ENCODE measurements around the gene PCGF1.

PCGF1 gene

DNA sequence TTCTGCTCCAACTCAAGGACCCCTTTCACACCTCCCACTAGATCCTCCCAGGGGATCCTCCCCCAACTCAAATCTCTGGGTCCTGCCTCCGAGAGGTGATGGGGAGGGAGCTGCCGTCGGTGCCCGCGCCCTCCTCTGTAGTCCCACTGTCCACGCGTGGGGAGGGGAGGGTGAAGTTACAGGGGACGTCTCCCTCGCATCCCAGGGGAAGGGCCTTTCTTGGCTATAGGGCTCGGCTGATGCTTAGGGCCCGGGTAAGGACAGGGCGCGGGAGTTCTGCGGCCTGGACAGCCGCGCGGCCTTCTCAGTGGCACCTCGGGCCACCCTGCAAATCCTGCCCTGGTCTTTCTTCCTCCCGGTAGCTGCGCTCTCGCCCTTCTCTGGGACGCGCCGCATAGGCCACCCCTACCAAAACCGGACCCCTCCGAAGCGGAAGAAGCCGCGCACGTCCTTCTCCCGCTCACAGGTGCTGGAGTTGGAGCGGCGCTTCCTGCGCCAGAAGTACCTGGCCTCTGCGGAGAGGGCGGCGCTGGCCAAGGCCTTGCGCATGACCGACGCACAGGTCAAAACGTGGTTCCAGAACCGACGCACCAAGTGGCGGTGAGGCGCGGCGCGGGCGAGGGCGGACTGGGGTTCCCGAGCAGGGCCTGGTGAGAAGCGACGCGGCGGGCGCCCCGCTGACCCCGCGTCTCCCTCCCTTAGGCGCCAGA lies 7.9 kb upstream of the PCGF1 start:
- DNase-seq (ENCODE audit: low read depth, low spot score): no peak

GRCh38 chr2:74514368-74515270 lies 7.1 kb upstream of the PCGF1 start, which contains the start of gene TLX2:
Gene TLX2 (plus strand): TSS chr2:74514450. CDS start chr2:74514807, 357 bp downstream.
- no peak for DNase-seq (ENCODE audit: low read depth, low spot score)

DNA sequence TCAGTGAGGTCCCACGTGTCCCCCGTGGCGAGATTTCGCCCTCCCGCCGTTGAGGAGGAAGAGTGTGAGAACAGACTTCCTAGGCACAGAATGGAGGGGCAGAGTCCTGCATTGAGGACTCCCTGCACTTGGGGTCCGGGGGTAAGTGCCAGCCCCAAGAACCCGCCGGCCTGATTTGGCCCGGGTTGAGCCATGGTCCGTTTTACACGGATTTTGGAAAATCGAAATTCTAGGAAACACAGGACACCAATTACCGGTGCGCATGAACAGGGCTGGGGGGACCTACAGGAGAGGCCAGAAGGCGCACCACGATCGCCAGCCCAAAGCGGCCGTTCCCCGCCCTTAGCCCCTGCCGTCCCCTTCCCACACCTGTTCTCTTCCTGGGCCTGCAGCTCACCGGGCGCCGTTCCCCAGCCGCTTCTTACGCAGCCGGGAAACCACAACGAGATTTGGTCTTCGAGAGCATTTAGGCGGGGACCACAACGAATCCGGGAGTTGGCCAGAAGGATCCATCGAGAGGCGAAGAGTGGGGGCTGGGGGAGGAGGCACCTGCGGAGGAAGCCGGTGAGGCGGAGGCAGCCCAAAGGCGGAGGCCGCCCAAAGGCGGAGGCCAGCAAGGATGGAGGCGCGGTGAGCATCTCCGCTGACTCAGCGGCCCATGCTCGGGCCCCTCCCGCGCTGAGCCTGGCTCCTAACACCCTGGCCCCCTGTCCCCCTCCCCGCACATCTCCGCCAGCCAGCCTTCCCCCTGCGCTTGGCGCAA lies 6.3 kb upstream of the PCGF1 start:
- no peak for DNase-seq (ENCODE audit: low read depth, low spot score)

GRCh38 chr2:74512744-74513604 lies 5.5 kb upstream of the PCGF1 start:
- no peak for DNase-seq (ENCODE audit: low read depth, low spot score)

DNA sequence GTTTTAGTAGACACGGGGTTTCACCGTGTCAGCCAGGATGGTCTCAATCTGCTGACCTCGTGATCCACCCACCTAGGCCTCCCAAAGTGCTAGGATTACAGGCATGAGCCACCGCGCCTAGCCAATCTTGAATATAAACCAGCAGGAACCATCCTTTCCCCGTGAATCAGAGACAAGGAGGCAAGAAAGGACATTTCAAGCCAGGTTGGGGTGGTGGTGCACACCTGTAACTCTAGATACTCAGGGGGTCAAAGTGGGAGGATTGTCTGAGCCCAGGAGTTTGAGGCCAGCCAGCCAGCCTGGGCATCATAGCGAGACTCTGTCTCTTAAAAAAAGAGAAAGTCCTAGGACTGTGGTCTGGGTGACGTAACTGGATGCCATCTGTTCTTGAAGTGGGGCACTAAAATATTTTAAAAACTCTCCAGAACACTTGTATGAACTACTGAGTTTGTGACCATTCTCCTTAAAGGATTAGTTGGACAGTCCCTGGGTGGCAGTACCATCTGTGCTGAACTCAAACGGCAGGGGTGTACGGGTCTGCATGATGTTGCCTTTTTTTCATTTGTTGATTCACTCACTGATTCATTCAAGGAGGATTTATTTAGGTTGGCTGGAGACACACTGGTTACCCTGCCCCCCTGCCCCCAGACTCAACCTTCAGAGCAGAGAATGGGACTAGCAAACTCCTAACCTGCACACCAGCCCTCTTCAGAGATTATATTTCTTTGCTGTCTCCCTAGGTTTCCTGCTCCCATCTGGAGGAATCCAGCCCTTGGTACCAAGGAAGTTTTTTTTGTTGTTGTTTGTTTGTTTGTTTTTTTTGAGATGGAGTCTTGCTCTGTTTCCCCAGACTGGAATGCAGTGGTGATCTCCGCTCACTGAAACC lies 3.9 kb upstream of the PCGF1 start:
- DNase-seq (ENCODE audit: low read depth, low spot score): no peak

- DNase-seq (ENCODE audit: low read depth, low spot score): no peak
Measured at GRCh38 chr2:74510272-74510671, 2.8 kb upstream of the PCGF1 start.

GRCh38 chr2:74507926-74508520 lies 528 bp upstream of the PCGF1 start:
- no peak for DNase-seq (ENCODE audit: low read depth, low spot score)

GRCh38 chr2:74505448-74506246 lies 1.8 kb downstream of the PCGF1 start:
- DNase-seq (ENCODE audit: low read depth, low spot score): no peak

- DNase-seq (ENCODE audit: low read depth, low spot score): no peak
Measured at GRCh38 chr2:74504591-74504990, 2.9 kb downstream of the PCGF1 start.

DNA sequence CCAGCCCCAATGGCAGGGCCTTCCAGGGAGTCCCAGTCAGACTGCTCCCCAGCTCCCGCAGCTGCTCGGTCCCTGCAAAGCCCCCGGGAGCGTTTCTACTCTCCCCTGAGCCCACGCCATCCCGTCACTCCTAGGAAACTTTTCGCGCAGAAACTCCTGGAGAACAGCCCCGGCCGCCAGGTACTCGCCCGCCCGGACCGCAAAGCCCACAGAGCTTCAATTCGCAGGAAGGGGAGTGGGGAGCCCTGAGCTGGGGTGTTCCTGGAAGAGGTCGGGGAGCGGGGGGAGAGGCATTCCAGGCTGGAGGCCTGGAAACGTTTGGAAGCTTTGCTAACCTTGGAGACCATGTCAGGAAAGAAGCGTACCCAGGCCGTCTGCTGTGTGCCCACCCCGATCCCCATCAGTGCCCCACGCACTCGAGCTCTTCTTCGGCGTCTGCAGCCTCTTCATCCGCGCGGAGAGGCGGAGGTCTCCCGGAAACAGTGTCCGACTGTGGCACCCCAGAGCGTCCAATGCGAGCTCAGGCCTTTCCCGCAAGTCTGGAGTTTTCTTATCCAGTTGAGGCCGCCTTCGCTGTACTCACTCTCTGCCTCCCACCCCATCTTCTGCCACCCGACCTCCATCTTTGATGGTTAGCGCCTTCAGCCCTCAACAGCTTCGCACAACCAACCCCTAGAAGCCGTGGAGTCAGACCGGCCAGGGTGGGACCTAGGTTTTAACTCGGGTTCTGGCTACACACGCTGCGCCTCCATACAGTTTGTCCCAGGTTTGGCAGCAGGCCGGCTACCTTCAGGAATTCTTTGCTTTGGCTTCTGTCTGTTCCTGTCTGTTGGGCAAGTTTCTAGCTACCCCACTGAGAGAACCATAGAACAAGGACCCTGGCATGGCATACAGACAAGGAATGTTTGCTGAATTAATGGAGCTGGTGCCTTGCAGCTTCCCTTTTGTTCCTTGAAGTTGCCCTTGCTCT lies 3.7 kb downstream of the PCGF1 start:
- no peak for DNase-seq (ENCODE audit: low read depth, low spot score)

DNA sequence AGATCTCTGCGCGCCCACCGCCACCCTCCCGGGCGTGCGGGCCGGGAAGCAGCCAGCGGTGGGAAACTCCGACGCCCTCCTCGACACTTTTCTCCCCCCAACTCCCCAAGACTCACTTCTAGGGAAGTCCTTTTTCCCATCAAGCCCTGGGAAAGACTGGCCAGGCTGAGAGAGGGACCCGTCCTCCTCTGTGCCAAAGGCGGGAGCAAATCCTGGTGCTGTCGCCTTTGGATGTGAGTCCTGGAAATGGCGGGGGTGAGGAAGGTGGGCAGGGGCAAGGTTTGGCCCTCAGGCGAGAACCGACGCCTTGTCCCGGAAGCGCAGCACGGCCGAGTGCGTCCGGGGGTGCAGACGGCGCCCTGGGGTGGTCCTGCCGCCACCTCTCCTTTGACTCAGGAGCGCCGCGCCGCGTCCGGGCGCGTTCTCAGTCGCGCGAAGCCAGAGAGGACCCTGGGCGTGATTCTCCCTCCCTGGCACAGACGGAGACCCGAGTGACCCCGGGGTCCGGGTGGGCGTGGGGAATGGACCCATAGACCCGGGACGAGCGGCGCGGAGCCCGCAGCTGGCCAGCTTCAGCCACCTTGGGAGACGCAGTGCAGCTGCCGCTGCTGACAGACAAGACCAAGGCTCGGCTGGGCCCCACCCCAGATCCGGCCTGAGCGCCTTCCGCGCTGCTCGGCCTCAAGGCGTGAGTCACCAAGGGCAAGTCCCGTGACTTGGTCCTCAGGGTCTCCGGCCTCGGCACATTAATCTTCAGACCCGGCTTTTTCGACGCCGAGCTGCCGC lies 4.6 kb downstream of the PCGF1 start:
- DNase-seq (ENCODE audit: low read depth, low spot score): no peak

DNA sequence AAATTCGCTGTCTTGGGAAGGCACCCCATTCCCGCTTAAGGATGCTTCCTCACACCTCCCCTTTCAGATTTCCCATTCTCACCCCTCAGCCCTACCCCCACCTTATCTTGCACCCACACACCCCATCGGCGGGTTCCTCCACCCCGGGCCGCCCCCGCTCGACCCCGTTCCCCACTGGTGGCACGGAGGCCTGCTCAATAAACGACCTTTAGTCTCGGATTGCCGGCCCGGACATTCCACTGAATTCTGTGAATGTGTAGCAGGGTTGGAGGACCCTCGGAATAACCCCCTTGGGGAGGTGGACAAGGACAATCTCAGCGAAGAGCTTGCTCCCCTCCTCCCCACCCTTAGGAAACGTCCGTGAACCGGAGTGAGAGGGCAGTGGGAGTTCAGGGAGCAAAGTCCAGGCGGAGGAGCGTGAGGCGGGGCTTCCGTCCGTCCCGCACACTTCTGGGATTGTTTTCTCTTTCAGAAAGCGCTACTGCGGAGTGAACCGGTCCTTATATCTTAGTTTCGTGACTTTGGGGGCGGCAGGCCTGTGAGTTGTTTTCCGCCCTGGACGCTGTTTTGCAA lies 5.3 kb downstream of the PCGF1 start:
- DNase-seq (ENCODE audit: low read depth, low spot score): no peak

GRCh38 chr2:74501335-74502071 lies 6.0 kb downstream of the PCGF1 start:
- no peak for DNase-seq (ENCODE audit: low read depth, low spot score)

DNA sequence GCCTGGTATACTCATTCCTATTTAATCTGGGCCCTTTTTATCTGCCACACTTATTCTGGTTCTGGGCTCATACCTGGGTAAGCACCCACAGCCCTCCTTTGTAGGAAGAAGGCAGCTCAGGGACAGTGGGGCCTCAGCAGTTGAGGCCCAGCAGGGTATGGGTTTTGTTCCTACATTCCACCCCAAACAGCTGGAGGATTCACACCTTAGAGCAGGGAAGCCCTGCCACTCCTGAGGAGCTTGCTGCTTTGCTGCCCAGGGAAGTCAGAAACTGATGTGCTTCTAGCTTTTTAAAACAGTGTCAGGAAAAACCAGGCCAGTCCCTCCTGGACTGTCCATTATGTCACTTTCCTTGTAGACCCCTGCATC lies 6.9 kb downstream of the PCGF1 start:
- DNase-seq (ENCODE audit: low read depth, low spot score): no peak

- no peak for DNase-seq (ENCODE audit: low read depth, low spot score)
Measured at GRCh38 chr2:74499940-74500577, 7.4 kb downstream of the PCGF1 start.
